ENCODE results near the gene PDE4D.

The PDE4D gene

GRCh38 chr5:59665086-59665831, 228.3 kb downstream of the PDE4D start:
- DNase-seq (ENCODE audit: insufficient read length, low spot score) (no peak), FAIRE-seq (no peak)
- no peak for TF ChIP-seq CTCF (IDR thresholded peaks at IDR 0.05; ENCODE audit: insufficient read depth, missing control alignments)

- no peak for TF ChIP-seq CTCF (IDR thresholded peaks at IDR 0.05; ENCODE audit: insufficient read depth, missing control alignments)
- no peak for FAIRE-seq
- no peak for DNase-seq (ENCODE audit: insufficient read length, low spot score)
Observed at GRCh38 chr5:59661954-59662615, 231.4 kb downstream of the PDE4D start.

- no peak for TF ChIP-seq CTCF (IDR thresholded peaks at IDR 0.05; ENCODE audit: insufficient read depth, missing control alignments)
- FAIRE-seq (no peak), DNase-seq (ENCODE audit: insufficient read length, low spot score) (no peak)
Observed at GRCh38 chr5:59661311-59661710, 232.2 kb downstream of the PDE4D start.

- DNase-seq (ENCODE audit: insufficient read length, low spot score) (no peak), FAIRE-seq (no peak)
- peak; percentile 30 for TF ChIP-seq CTCF (IDR thresholded peaks at IDR 0.05; ENCODE audit: insufficient read depth, missing control alignments)
Observed at GRCh38 chr5:59660737-59661136, 232.8 kb downstream of the PDE4D start.

- FAIRE-seq (no peak), DNase-seq (ENCODE audit: insufficient read length, low spot score) (no peak)
- no peak for TF ChIP-seq CTCF (IDR thresholded peaks at IDR 0.05; ENCODE audit: insufficient read depth, missing control alignments)
Observed at GRCh38 chr5:59656351-59657254, 236.9 kb downstream of the PDE4D start.

- DNase-seq (ENCODE audit: insufficient read length, low spot score) (no peak), FAIRE-seq (no peak)
- no peak for TF ChIP-seq CTCF (IDR thresholded peaks at IDR 0.05; ENCODE audit: insufficient read depth, missing control alignments)
Observed at GRCh38 chr5:59655693-59656309, 237.7 kb downstream of the PDE4D start.
